HG03196 (cell line): ENCODE data around the gene RRAD.

Experiments used
- ATAC-seq: cut with Tn5 transposase; IDR thresholded peaks from one replicate; pipeline ENCODE4 v1.9.1; 2021; ENCODE audit not compliant: unreplicated experiment

RRAD gene

GRCh38 chr16:66918355-66918754 lies 7.0 kb downstream of the RRAD start:
- no peak for ATAC-seq

- no peak for ATAC-seq
Observed at GRCh38 chr16:66917741-66918140, 7.6 kb downstream of the RRAD start.

- no peak for ATAC-seq
Observed at GRCh38 chr16:66916518-66916917, 8.8 kb downstream of the RRAD start.

- ATAC-seq, result no peak
Observed at GRCh38 chr16:66915041-66915440, 10.3 kb downstream of the RRAD start.

GRCh38 chr16:66914541-66914940 lies 10.8 kb downstream of the RRAD start:
- ATAC-seq, result no peak

- ATAC-seq, result no peak
Observed at GRCh38 chr16:66913711-66914110, 11.6 kb downstream of the RRAD start.

- no peak for ATAC-seq
Observed at GRCh38 chr16:66913081-66913480, 12.3 kb downstream of the RRAD start.

GRCh38 chr16:66911801-66912200 lies 13.5 kb downstream of the RRAD start:
- ATAC-seq, result no peak

GRCh38 chr16:66911112-66911511 lies 14.2 kb downstream of the RRAD start:
- ATAC-seq, result no peak

- ATAC-seq, result no peak
Observed at GRCh38 chr16:66910175-66910940, 15.0 kb downstream of the RRAD start.

GRCh38 chr16:66908762-66909559 lies 16.4 kb downstream of the RRAD start:
- no peak for ATAC-seq

- no peak for ATAC-seq
Observed at GRCh38 chr16:66908116-66908515, 17.2 kb downstream of the RRAD start.

GRCh38 chr16:66906916-66907836 lies 18.2 kb downstream of the RRAD start:
- no peak for ATAC-seq

- no peak for ATAC-seq
Observed at GRCh38 chr16:66905633-66906539, 19.4 kb downstream of the RRAD start.

- no peak for ATAC-seq
Observed at GRCh38 chr16:66904846-66905632, 20.3 kb downstream of the RRAD start.

GRCh38 chr16:66904428-66904845 lies 20.9 kb downstream of the RRAD start:
- no peak for ATAC-seq

- no peak for ATAC-seq
Observed at GRCh38 chr16:66903544-66904427, 21.5 kb downstream of the RRAD start.
